Neural progenitor cell (in vitro differentiated cells): ENCODE data around the gene LILRA6. TPM values are rescaled to one million over a fixed set of nuclear protein-coding genes. Genes with fewer than 3 reads are reported as not detected.
"Not testable (repeated sequence)": the region's sequence is repeated elsewhere in the genome, so short reads cannot be mapped to it uniquely, and the experiment has no call there.

Source experiments
- DNase-seq: peaks from one replicate; pipeline ENCODE4 v3.0.0-alpha.2; 2016; ENCODE audit warnings: low spot score
- H2AFZ ChIP-seq: fragments of 200-600 bp; sonication (generic); replicated peaks from 2 replicates; pipeline ENCODE4 v1.6.1; 2016; ENCODE audit warnings: antibody characterized with exemption
- H3F3A ChIP-seq: fragments of 200-600 bp; sonication (generic); 2 replicates; pipeline ENCODE4 v1.6.1; 2016; ENCODE audit warnings: antibody characterized with exemption, low read depth
- H3K27ac ChIP-seq: fragments of 200-600 bp; sonication (generic); 2 replicates; pipeline ENCODE4 v1.5.1; 2016; ENCODE audit warnings: mild to moderate bottlenecking
- H3K27me3 ChIP-seq: fragments of 200-600 bp; sonication (generic); 2 replicates; pipeline ENCODE4 v1.6.1; 2016; ENCODE audit warnings: mild to moderate bottlenecking, moderate library complexity
- H3K36me3 ChIP-seq: fragments of 200-600 bp; sonication (generic); 2 replicates; pipeline ENCODE4 v1.5.1; 2016
- H3K4me1 ChIP-seq: fragments of 200-600 bp; sonication (generic); 2 replicates; pipeline ENCODE4 v1.6.1; 2016; ENCODE audit warnings: mixed run types
- H3K4me2 ChIP-seq: fragments of 200-600 bp; sonication (generic); 2 replicates; pipeline ENCODE4 v1.6.1; 2016
- H3K4me3 ChIP-seq: fragments of 200-600 bp; sonication (generic); 2 replicates; pipeline ENCODE4 v1.5.1; 2016
- H3K79me2 ChIP-seq: fragments of 200-600 bp; sonication (generic); 2 replicates; pipeline ENCODE4 v1.6.1; 2016; ENCODE audit warnings: low read depth
- H3K9ac ChIP-seq: fragments of 200-600 bp; sonication (generic); 2 replicates; pipeline ENCODE4 v1.6.1; 2016
- H3K9me3 ChIP-seq: fragments of 200-600 bp; sonication (generic); 2 replicates; pipeline ENCODE4 v1.5.1; 2016; ENCODE audit warnings: low read depth
- H4K20me1 ChIP-seq: fragments of 200-600 bp; sonication (generic); 2 replicates; pipeline ENCODE4 v1.6.1; 2016; ENCODE audit warnings: low read depth
- H3K27ac Mint-ChIP-seq: 3 replicates; pipeline ENCODE4 v1.8.0; 2021; ENCODE audit warnings: mixed read lengths
- H3K27me3 Mint-ChIP-seq: 2 replicates; pipeline ENCODE4 v1.8.0; 2022; ENCODE audit warnings: low read depth, mild to moderate bottlenecking, inconsistent platforms, moderate library complexity, mixed read lengths; ENCODE audit not compliant: insufficient read depth
- H3K36me3 Mint-ChIP-seq: 3 replicates; pipeline ENCODE4 v1.8.0; 2021; ENCODE audit warnings: mixed read lengths
- H3K4me1 Mint-ChIP-seq: 3 replicates; pipeline ENCODE4 v1.8.0; 2021; ENCODE audit warnings: mixed read lengths
- H3K4me3 Mint-ChIP-seq: 3 replicates; pipeline ENCODE4 v1.8.0; 2021; ENCODE audit warnings: mild to moderate bottlenecking, moderate library complexity, mixed read lengths
- H3K9me3 Mint-ChIP-seq: 3 replicates; pipeline ENCODE4 v1.8.0; 2020; ENCODE audit warnings: mixed read lengths
- CTCF ChIP-seq: fragments of 200-600 bp; sonication (generic); IDR thresholded peaks from 2 replicates; pipeline ENCODE4 v1.5.1; 2017; ENCODE audit warnings: antibody characterized with exemption, mild to moderate bottlenecking
- EZH2 ChIP-seq: fragments of 200-600 bp; sonication (generic); IDR thresholded peaks from 2 replicates; pipeline ENCODE4 v1.6.1; 2017; ENCODE audit warnings: antibody characterized with exemption, mild to moderate bottlenecking, moderate library complexity
- EZH2phosphoT487 ChIP-seq: fragments of 200-600 bp; sonication (generic); IDR thresholded peaks from 2 replicates; pipeline ENCODE4 v1.6.1; 2017; ENCODE audit warnings: antibody characterized with exemption
- total RNA-seq: library from RNA; depleted of rRNA; stranded (reverse); fragments of >200 nt; gene quantifications from 2 replicates; pipeline ENCODE4 v1.2.3, GENCODE V29; 2015; ENCODE audit warnings: low replicate concordance

The LILRA6 gene
- total RNA-seq, 1 donor from 2014 or later: not detected

GRCh38 chr19:54199401-54199800 is 43.2 kb downstream of the LILRA6 start:
- DNase-seq: no peak
- H3F3A ChIP-seq: peaks cover 51% of the 10 kb centered on the region
- peaks cover 7% of the 10 kb centered on the region for H3K27me3 Mint-ChIP-seq
- peaks cover 28% of the 10 kb centered on the region for H3K4me1 ChIP-seq
- H3K27ac ChIP-seq: no peak overlapping the region
- TF ChIP-seq EZH2phosphoT487: no peak
- TF ChIP-seq EZH2: no peak
- no peak for TF ChIP-seq CTCF
- H3K36me3 ChIP-seq: peaks cover 17% of the 10 kb centered on the region
- H3K4me3 Mint-ChIP-seq: peak overlapping the region; percentile 84
- peaks cover 22% of the 10 kb centered on the region for H3K36me3 Mint-ChIP-seq
- H3K9me3 ChIP-seq: no peaks in the 10 kb centered on the region
- H4K20me1 ChIP-seq: peaks cover 35% of the 10 kb centered on the region
- peaks cover 38% of the 10 kb centered on the region for H3K79me2 ChIP-seq
- H3K27me3 ChIP-seq: no peaks in the 10 kb centered on the region
- no peak overlapping the region for H3K9ac ChIP-seq
- peaks cover 26% of the 10 kb centered on the region for H3K4me1 Mint-ChIP-seq
- H3K27ac Mint-ChIP-seq: peak overlapping the region; percentile 85
- H3K9me3 Mint-ChIP-seq: no peaks in the 10 kb centered on the region
- no peak overlapping the region for H2AFZ ChIP-seq
- H3K4me2 ChIP-seq: no peak overlapping the region
- no peak overlapping the region for H3K4me3 ChIP-seq

- Mint-ChIP-seq H3K27ac (no peak overlapping the region), H3K9me3 (no peaks in the 10 kb centered on the region), H3K4me3 (no peak overlapping the region), H3K36me3 (peaks cover 18% of the 10 kb centered on the region), H3K4me1 (peaks cover 18% of the 10 kb centered on the region), H3K27me3 (peaks cover 11% of the 10 kb centered on the region)
- no peak overlapping the region for H3K9ac ChIP-seq
- no peak overlapping the region for H3K4me2 ChIP-seq
- no peak for DNase-seq
- H3F3A ChIP-seq: peaks cover 37% of the 10 kb centered on the region
- TF ChIP-seq EZH2 (no peak), CTCF (no peak), EZH2phosphoT487 (no peak)
- H3K36me3 ChIP-seq: peaks cover 11% of the 10 kb centered on the region
- no peaks in the 10 kb centered on the region for H3K9me3 ChIP-seq
- H3K4me1 ChIP-seq: peaks cover 12% of the 10 kb centered on the region
- H3K79me2 ChIP-seq: peaks cover 30% of the 10 kb centered on the region
- no peak overlapping the region for H3K4me3 ChIP-seq
- H2AFZ ChIP-seq: no peak overlapping the region
- H3K27me3 ChIP-seq: no peaks in the 10 kb centered on the region
- H4K20me1 ChIP-seq: peaks cover 17% of the 10 kb centered on the region
- H3K27ac ChIP-seq: no peak overlapping the region
Measured at GRCh38 chr19:54197121-54197520, 45.5 kb downstream of the LILRA6 start.

GRCh38 chr19:54196536-54196935 is 46.1 kb downstream of the LILRA6 start:
- Histone ChIP-seq H4K20me1 (peaks cover 17% of the 10 kb centered on the region), H3K36me3 (peaks cover 5% of the 10 kb centered on the region), H3K4me3 (no peak overlapping the region), H3K4me1 (peaks cover 12% of the 10 kb centered on the region), H2AFZ (no peak overlapping the region), H3K9me3 (no peaks in the 10 kb centered on the region), H3K9ac (no peak overlapping the region), H3K4me2 (no peak overlapping the region), H3K27ac (no peak overlapping the region), H3K27me3 (no peaks in the 10 kb centered on the region), H3K79me2 (peaks cover 29% of the 10 kb centered on the region), H3F3A (peaks cover 37% of the 10 kb centered on the region)
- H3K27me3 Mint-ChIP-seq: peaks cover 11% of the 10 kb centered on the region
- H3K4me1 Mint-ChIP-seq: peaks cover 18% of the 10 kb centered on the region
- TF ChIP-seq CTCF: no peak
- no peak for TF ChIP-seq EZH2phosphoT487
- TF ChIP-seq EZH2: no peak
- no peak overlapping the region for H3K4me3 Mint-ChIP-seq
- no peak for DNase-seq
- no peaks in the 10 kb centered on the region for H3K9me3 Mint-ChIP-seq
- peaks cover 18% of the 10 kb centered on the region for H3K36me3 Mint-ChIP-seq
- H3K27ac Mint-ChIP-seq: no peak overlapping the region

- peaks cover 11% of the 10 kb centered on the region for H3K4me1 ChIP-seq
- Mint-ChIP-seq H3K4me1 (peaks cover 12% of the 10 kb centered on the region), H3K27me3 (peaks cover 14% of the 10 kb centered on the region), H3K36me3 (peaks cover 13% of the 10 kb centered on the region)
- H3K4me3 ChIP-seq, H3K36me3 ChIP-seq, H3K27me3 ChIP-seq, H3K9ac ChIP-seq, H3K27ac Mint-ChIP-seq, H3K9me3 ChIP-seq, H3K4me3 Mint-ChIP-seq, H3K4me2 ChIP-seq, H3K27ac ChIP-seq, DNase-seq, H2AFZ ChIP-seq, H3K9me3 Mint-ChIP-seq: not testable (repeated sequence)
- H4K20me1 ChIP-seq: peaks cover 14% of the 10 kb centered on the region
- H3F3A ChIP-seq: peaks cover 30% of the 10 kb centered on the region
- H3K79me2 ChIP-seq: peaks cover 19% of the 10 kb centered on the region
Measured at GRCh38 chr19:54194463-54194862, 48.1 kb downstream of the LILRA6 start.
